C4-2B (cell line): ENCODE measurements around the gene PCLO.
A peak's percentile ranks its signal among the peaks of the same experiment; 100 is the strongest.

Experiments used
- H3K27ac ChIP-seq: fragments of 450-650 bp; 2 replicates; pipeline ENCODE4 v1.5.1; 2017
- CTCF ChIP-seq: fragments of 450-650 bp; conservative IDR thresholded peaks from 2 replicates; pipeline ENCODE4 v1.5.1; 2017; ENCODE audit warnings: mild to moderate bottlenecking
- ZFX ChIP-seq: fragments of 450-650 bp; IDR thresholded peaks from 2 replicates; pipeline ENCODE4 v1.6.1; 2017

PCLO gene

GRCh38 chr7:82823073-82823472 is 339.6 kb downstream of the PCLO start:
- no peak for TF ChIP-seq CTCF
- TF ChIP-seq ZFX: no peak
- H3K27ac ChIP-seq: no peak overlapping the region

- TF ChIP-seq CTCF: no peak
- no peak for TF ChIP-seq ZFX
- H3K27ac ChIP-seq: no peak overlapping the region
Observed at GRCh38 chr7:82821037-82821436, 341.6 kb downstream of the PCLO start.

DNA sequence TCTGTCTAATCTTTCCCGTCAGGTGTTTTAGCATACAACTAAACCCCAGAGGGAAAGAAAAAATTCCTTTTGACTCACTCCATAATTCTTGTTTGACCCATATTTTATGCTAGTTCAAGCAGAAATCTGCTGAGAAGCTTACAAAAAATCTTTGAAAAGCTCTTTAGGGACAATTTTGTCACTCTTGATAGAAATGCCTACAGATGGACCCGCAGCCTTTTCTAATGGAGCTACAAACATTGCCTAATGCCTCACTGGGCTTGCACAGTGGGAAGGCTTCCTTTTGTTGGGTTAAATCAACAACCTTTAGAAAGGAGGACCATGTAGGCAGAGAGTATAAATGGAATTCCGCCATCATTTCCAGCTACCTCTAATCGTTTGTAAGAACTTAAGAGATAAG is 344.5 kb downstream of the PCLO start:
- TF ChIP-seq ZFX (no peak), CTCF (no peak)
- H3K27ac ChIP-seq: no peak overlapping the region

DNA sequence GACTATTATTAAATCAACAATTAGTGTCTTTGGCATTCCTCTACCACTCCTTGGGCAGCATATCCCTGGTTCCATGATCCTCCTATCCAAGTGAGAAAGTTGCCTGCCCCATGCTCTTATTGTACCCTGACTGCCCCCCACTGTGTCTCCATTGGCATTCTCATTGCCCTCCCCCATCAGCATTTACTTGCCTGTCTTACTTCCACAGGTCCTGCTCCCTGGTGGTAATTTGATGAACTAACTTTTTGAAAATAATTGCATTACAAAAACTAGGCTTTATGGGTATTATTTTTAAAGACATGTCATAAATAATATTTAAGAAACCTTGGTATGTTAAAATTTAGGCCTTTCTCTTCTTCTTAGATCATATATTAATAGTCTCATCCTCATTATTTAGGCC is 346.4 kb downstream of the PCLO start:
- TF ChIP-seq CTCF: no peak; the same call in none of the 2 replicates
- TF ChIP-seq ZFX: no peak
- H3K27ac ChIP-seq: no peak overlapping the region

- TF ChIP-seq ZFX: no peak
- TF ChIP-seq CTCF: peak; percentile 91
- no peak overlapping the region for H3K27ac ChIP-seq
Observed at GRCh38 chr7:82810558-82811259, 352.0 kb downstream of the PCLO start.

DNA sequence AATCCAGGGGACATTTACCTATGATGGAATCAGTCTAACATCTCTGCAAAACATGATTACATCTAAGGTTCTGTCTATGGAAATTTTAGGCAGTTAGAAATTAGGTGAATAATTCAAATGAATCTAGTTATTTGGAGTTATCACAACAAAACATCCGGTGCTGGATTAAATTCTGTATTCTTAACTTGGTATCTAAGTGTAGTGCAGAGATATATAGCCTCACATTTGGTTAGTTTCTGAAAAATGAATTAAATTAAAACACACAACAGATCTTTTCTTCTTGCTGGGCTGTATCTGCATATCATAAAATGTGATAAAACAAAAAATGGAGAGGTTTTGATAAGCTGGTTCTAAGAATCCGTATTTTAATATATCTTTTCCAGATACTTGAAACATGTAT is 354.1 kb downstream of the PCLO start:
- no peak overlapping the region for H3K27ac ChIP-seq
- no peak for TF ChIP-seq ZFX
- no peak for TF ChIP-seq CTCF

DNA sequence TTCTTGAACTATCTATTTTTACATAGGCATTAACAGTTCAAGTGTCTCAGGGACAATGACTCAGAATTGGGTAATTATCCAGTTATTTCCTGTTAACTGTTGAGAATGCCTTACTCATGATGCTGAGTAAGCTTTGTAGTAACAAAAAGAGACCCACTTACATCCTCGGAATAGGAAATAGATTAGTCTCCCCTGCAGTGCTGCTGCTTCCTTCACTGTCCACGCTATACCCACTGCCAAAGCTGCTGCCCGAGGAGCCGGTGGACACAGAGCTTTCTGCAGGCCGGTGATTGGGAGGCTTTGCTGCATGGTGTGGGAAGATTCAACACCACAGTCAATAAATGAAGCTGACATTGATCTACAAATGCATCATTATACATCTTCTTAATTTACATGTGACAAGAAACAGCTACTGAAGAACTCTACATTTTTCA is 357.1 kb downstream of the PCLO start:
- no peak overlapping the region for H3K27ac ChIP-seq

More for the DNA sequence above, 357.1 kb downstream of the PCLO start:
- TF ChIP-seq CTCF: no peak
- TF ChIP-seq ZFX: no peak
